ENCODE data around the gene FCER1A.
"Not testable (repeated sequence)": the region's sequence is repeated elsewhere in the genome, so short reads cannot be mapped to it uniquely, and the experiment has no call there.

The FCER1A gene

DNA sequence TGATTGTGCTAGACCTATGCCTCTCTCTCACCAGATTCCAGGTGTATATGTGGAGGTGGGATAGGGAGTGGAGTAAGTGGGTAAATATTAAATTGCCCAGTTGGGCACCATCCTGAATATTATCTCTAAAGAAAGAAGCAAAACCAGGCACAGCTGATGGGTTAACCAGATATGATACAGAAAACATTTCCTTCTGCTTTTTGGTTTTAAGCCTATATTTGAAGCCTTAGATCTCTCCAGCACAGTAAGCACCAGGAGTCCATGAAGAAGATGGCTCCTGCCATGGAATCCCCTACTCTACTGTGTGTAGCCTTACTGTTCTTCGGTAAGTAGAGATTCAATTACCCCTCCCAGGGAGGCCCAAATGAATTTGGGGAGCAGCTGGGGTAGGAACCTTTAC, at the start of gene FCER1A:
FCER1A (plus strand) TSS at position 242 of the 400 bp plus-strand sequence; CDS start at position 271, 29 bp downstream.
- no peak for DNase-seq

DNA sequence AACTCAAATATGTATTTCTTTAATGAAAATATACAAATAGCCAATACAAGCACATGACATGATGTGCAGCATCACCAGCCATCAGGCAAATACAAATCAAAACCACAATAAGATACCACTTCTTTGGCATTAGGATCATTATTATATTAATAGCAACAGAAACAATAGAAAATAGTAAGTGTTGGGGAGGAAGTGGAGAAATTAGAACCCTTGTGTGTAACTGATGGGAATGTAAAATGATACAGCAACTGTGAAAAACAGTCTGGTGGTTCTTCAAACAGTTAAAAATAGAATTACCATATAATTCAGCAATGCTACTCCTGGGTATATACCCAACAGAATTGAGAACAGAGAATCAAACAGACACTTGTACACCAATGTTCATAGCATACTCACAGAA, 40.8 kb upstream of the FCER1A start:
- no peak for DNase-seq

DNA sequence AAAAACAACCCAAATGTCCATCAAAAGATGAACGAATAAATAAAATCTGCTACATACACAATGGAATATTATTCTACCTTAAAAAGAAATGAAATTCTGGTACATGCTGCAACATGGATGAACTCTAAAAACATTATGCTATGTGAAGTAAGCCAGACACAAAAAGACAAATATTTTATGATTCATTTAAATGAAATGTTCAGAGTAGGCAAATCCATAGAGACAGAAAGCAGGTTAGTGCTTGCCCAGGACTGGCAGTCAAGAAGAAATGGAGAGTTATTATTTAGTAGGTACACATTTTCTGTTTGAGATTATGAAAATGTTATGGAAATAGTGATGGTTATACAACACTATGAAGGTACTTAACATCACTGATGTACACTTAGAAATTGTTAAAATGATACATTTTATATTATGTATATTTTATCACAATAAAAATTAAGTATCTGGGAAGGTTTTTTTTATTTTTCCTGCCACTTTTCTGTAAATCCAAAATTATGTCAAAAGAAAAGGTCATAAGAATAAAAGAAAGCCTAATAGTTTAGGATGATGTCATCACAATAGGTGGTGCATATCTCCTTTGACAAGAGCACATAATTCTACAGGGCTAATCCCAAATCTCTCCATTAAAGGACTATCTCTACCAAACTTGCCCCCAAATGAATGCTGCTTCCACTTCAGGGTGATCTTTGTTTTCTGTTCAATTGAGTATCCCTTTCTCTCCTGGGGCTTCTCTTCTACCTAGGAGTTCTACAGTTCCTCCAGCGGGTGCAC, 40.2 kb upstream of the FCER1A start:
- no peak for DNase-seq

DNA sequence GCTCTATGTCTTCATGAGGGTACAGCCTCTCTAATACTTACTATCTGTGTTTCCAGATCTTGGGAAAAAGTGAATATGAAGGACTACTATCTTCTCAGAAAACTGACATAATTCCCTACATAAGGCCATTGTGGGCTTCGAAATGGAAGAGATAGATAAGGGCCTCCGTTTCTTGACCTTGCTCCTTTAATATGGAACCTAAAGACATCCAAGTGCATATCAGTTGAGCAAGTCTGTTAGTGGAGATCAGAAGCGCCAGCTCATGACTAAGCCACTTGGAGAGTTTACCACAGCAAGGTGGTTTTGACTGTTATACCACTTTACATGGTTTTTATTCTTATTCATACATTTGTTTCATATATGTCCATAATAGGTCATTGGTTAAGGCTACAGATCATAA, 35.3 kb upstream of the FCER1A start:
- DNase-seq: no peak

DNA sequence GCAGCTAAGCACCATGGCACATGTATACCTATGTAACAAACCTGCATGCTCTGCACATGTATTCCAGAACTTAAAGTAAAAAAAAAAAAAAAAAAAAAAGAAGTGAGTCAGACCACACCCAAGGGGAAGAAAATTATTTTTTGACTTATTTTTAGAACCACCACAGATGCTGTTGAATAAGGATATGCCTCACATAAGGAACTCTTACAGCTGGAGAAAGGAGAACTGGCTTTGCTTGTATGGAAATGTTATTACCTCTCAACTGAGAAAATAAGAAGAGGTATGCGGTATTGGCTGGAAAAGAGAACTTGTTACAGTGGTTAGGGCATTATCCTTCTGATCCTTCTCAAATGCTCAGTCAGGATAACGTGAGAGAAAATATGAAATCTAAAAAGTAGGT, 27.5 kb upstream of the FCER1A start:
- DNase-seq: no peak

DNA sequence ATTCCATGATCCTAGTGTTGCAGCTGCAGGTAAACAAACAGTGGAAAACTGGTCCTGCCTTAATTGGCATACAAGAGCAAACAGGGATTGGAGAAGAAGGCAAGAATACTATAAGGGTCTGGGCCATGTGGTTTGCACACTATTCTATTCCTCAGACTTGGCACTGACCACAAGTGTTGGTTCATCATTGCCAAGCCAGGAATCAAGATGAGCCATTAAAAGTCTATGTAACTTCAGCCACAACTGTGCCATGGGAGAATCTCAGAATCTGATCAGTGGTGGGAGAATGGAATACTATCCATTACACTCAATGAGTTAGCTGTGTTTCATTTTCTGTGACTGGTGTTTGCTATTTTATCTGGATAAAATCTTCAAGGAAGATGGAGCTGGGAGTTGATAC, 26.2 kb upstream of the FCER1A start:
- DNase-seq: no peak

DNA sequence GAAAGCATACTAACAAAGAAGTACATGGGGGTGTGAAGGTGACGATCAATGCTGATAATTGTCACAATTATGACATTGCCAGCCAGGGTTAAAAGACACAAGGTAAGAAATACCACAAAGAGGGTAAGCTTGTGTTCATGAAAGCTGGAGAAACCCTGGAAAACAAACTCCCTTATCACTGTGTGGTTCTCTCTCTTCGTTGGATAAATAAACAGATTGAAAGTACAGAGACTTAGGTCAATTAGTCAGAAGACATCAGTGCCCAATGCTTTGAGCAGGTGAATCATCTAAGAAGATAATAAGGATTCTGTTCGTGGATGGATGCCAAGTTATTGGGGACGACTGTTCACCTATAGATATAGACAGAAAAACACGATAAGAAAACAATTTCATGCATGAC, 22.4 kb upstream of the FCER1A start:
- DNase-seq: no peak

DNA sequence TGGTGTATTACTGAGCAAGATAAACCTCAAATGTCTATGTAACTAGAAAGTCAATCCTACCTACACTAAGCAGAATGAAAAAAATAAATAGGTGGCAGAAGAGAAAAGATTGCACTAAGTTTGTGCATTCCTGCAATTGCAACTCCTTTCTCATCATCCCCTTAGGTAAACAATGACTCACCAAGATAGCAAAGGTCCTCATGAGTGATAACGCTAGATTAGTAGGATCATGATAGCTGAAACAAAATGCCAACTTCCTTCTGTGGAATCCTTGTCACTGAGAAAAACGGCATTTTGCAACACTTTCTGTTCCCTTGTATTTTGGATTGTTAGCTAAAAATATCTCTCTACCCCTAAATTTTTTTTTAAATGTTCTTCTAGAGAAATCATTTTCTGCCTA, 20.0 kb upstream of the FCER1A start:
- no peak for DNase-seq

DNA sequence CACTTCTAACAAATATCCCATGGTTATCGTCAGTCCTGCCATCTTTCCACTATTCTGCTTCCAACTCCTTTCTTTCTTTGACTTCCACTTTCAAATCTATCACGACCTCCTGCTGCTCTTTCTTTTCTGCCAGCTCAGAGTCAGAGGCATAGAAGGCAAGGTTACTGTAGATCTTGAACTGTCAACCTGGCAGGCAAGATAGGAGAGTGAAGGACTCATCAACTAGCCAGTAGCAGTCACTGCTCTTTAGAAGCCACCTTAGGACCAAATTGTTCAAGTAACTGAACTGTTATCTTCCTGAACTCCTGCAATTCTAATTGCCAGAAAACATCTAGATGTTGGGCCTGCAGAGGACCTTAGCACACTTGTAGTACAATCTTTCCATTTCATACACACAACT, 13.1 kb upstream of the FCER1A start:
- no peak for DNase-seq

DNA sequence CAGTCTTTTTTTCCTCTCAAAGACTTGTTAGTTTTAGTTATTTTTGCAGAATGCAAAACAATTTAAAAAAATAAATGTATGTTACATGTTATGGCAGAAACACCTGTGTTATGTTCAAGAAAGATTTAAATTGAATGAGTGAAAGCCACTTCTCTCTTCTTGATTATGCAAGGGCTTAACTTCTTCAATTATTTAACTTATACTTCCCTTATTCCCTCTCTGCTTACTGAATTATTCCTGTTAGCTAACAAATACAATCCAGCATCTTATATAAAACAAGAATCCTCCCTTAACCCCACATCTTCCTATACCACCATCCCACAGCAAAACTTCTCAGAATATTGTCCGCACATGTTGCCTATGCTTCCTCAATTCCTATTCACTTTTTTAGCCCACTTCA, 10.7 kb upstream of the FCER1A start:
- no peak for DNase-seq

DNA sequence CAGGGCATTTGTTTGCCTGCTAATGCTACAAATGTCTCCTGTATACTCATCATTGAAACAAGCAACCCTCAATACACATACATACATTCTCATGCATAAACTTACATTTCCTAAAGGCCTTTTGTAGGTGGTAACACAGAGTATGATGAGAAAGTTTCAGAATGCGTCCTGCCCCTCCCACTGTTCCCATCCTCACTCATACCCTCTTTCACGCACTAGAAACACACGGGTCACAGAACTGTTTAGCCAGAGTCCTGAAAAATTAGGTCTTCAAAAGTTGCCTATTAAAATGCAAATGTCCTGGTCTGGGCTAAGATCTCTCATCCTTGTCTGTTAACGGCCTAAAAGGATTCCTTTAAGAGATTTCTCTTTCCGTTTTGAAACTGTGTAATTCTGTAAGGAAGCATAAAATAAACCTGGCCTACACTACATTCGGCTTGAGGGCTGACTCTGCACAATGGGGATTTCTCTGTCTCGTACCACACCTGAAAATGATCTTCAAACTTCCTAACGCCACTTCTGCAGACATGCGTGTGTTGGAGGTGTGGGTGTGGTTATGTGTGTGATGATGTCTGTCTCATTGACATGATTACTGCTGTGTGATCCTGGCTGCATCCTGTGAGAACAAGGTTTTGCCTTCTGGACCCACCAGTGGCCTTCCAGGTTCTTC, 5.3 kb upstream of the FCER1A start:
- no peak for DNase-seq

DNA sequence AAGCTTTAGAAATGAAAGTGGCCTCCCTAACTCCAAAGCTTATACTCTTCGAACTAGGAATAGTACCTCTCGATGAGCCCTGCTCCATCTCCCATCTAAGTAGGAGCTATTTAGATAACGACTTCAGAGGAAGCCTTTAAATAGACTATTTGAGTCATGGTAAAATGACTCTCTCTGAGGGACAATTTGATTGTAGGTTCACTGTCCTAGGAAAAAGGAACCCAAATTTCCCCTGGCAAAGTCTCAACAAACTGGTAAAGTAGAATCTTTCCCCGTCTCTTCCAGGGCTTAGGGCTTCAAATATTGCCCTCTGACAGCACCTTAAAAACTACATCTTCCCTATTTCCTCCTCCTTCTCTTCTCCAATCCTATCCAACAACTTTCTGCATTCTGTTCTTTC, 2.0 kb upstream of the FCER1A start:
- no peak for DNase-seq

DNA sequence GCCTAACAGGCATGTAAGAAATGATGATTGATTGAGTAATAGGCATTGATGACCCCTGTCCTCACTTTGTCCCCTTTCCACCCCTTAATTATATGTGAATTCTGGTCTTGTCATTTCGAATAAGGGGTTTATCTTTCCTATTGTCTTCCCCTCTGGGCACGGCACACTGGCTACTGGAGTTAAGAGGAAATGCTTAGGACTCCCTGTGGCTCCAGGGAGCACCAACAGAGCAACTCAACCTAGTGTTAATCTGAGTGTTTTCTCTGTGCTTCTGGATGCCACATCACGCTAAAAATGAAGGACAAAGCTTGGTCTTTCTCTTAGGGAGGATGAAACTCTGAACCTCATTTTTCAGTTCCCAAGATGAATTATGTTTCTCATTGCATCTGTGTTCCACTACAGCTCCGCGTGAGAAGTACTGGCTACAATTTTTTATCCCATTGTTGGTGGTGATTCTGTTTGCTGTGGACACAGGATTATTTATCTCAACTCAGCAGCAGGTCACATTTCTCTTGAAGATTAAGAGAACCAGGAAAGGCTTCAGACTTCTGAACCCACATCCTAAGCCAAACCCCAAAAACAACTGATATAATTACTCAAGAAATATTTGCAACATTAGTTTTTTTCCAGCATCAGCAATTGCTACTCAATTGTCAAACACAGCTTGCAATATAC, 5.3 kb downstream of the FCER1A start:
- no peak for DNase-seq

DNA sequence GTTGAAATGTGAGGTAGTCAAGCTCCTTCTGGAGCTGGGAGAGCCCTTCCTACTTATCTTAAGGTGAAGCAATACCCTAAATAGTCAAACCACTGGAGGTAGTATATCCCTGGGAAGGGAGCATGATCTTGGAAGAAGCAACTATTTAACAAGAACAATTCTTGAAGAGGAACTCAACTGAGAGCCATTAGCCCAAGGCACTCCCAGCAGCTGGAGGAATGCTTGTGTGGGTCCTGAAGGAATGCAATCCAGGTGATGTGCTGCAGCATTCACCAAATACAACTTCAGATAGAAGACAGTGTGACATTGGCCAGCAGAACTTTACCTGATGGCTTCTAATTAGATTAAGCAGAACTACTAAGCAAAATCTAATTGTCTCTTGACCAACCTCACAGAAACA, 9.5 kb downstream of the FCER1A start:
- DNase-seq: no peak

DNA sequence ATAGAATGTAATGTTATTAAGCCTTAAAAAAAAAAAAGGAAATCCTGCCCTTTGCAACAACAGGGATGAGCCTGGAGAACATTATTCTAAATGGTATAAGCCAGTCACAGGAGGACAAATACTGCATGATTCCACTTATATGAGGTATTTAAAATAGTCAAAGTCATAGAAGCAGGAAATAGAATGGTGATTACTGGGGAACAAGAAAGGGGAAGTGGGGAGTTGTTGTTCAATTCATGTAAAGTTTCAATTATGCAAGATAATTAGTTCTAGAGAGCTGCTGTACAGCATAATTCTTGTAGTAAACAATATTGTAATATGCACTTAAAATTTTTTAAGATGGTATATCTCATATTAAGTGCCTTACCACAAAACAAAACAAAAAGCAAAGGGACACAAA, 13.2 kb downstream of the FCER1A start:
- no peak for DNase-seq

DNA sequence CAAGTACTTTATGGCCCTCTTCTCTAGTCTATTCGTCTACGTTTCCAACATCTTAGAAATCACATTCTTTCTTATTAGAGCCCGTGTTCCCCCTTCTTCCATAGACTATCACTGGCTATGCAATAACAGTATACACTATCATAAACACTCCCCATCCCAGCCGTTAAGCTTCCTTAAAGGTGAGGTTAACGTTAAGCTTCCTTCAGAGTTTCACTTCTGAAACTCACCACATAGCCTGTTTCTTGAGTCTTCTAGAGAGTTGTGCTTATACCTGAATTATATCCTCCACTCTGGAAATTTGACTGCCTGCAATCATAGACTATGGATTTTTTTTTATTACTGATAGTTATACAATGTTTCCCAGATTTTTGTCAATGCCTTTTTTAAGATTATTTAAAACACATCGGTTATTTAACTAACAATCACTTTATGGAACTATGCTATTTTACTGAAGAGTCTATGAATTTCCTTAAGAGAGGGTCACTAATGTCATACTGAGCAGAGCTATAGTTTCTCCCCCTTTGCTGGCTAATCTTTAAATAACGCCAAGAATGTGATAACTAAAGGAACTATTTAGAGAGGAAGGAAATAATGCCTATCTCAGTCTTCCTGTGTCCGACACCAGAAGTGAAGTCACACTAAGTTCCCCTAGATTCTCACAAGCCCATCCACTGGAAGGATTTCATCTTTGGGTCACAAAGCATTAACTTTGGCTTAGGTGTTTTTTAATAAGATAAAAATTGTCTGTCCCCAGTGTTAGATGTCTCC, 16.8 kb downstream of the FCER1A start:
- no peak for DNase-seq

DNA sequence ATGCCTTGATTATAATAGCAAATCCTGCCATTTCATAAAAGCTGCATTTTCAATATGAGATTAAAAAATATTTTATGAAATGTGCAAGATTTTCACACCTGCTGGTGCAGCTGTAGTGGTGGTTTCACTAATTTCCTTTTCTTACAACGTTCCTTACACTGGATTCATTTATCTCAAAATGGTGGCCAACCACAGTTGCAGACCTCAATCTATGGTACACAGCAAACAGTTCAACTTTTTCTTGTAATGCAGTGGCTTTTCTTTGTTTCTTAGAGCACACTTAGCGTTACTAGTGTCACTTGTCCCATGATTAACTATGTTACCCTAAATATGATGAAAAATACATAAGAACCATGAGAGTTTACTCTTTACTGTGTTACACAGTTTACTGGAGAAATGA, 32.7 kb downstream of the FCER1A start:
- DNase-seq: no peak

DNA sequence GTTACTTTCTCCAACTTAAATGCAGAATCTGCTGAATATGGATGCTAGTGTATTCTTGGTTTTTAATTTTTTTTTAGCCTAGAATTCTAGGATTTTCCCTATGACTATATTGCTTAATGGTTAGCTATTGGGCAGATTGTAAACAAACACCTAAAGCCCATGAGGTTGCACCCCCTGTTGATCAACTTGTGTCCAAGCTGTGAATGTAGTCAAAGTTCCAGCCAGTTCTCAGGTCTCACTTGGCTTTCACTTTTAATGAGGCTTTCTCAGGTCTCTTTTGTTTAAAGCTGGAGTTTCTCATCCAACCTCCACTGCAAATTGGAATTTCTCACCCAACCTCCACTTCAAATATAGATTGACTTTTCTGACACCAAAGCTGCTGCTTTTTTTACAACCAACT, 35.9 kb downstream of the FCER1A start:
- DNase-seq: no peak

DNA sequence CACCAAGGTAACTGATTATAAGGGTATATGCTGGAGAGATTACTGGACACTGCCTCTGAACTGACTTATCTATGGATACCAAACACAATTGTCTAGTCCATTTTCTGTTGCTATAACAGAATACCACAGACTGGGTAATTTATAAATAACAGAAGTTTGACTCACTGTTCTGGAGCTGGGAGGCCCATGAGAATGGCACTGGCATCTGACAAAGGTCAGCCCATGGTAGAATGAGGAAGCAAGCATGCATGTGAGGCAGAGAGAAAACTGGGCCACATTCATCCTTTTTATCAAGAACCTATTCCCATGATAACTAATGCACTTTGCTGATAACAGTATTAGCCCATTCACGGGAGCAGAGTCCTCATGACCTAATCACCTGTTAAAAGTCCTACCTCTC, 37.4 kb downstream of the FCER1A start:
- DNase-seq: no peak

DNA sequence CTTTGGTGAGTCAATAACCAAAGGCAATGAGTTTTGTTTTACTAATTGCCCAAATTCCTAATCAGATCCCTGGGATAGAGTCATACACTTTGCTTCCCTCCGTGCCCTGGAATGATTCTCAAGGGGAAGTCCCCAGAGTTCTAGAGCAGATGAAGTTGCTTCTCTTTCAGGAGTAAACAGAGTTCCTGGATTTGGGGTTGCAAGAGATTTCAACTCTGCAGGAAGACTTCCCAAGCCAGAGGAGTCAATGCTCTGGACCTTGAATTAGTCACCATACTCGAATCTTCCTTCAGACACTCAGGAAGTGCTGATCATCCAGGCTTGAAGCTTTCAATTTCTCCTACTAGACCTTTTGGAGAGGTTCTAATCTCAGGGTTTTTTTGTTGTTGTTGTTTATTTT, 39.6 kb downstream of the FCER1A start:
- no peak for DNase-seq

DNA sequence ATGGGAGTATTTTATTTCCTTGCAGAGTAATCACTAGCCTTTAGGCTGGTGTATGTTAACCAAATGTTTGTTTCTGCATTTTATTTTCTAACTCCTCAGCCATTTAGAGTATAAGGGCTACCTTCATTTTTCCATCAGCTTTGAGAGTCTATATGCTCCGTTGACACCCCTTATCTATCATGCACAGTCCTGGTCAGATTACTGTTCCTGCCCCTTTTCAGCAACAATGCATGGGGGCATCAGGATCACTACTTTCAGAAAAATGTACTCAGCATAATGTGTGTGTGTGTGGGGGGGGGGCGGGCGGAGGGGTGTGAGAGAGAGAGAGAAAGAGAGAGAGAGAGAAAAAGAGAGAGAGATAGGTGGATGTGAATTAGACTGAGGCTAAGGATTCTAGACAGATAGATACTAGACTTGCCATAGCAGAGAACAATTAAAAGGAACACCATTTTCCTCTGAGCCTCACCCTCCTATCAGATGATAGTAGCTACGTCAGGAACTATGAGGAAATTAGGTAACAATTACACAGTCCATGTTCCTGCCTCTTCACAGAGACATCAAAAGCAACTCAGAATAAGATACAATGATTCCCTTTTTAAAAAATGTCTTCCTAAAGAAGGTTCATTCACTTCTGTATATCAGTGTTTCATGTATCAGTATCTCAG, 40.8 kb downstream of the FCER1A start:
- DNase-seq: no peak

DNA sequence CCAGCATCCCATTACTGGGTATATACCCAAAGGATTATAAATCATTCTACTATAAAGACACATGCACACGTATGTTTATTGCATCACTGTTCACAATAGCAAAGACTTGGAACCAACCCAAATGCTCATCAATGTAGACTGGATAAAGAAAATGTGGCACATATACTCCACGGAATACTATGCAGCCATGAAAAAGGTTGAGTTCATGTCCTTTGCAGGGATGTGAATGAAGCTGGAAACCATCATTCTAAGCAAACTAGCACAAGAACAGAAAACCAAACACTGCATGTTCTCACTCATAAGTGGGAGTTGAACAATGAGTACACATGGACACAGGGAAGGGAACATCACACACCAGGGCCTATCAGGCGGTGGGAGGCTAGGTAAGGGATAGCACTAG, 47.2 kb downstream of the FCER1A start:
- DNase-seq: not testable (repeated sequence)

DNA sequence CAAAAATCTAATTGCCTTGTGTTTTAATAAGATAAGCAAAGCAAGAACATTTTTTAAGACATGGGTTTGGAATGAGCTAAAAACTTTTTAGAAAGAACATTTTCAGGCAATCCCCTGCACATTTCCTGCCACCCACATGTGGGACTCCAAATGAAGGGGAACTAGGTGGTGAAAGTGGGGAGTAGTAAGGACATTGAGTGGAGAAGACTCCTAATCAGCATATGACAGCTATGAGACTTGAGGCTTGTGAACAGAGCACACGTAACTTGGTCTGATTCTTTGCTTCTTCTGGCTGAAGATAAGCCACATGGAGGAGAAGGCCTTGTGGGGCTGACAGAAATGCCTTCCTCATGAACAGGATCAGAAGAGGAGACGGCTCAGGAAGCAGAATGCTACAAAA, 50.3 kb downstream of the FCER1A start:
- no peak for DNase-seq
